ENCODE measurements around the gene HDAC8. TPM values are rescaled to one million over a fixed set of nuclear protein-coding genes. Genes with fewer than 3 reads are reported as not detected.
"Not testable (repeated sequence)": the region's sequence is repeated elsewhere in the genome, so short reads cannot be mapped to it uniquely, and the experiment has no call there.

HDAC8 gene
- total RNA-seq, 1 donor from 2014 or later: 37.7 TPM

GRCh38 chrX:72532366-72532765, 40.3 kb downstream of the HDAC8 start:
- no peak for DNase-seq

GRCh38 chrX:72526534-72527508, 45.8 kb downstream of the HDAC8 start:
- DNase-seq: no peak

- DNase-seq: no peak
These were observed 73.9 kb downstream of the HDAC8 start for GRCh38 chrX:72498782-72499181.

GRCh38 chrX:72495046-72495445, 77.6 kb downstream of the HDAC8 start:
- DNase-seq: no peak

GRCh38 chrX:72492499-72492898, 80.1 kb downstream of the HDAC8 start:
- no peak for DNase-seq

GRCh38 chrX:72490221-72490620, 82.4 kb downstream of the HDAC8 start:
- not testable (repeated sequence) for DNase-seq

- DNase-seq: no peak
These were observed 85.0 kb downstream of the HDAC8 start for GRCh38 chrX:72487661-72488060.

- DNase-seq: no peak
These were observed 93.0 kb downstream of the HDAC8 start for GRCh38 chrX:72479324-72480274.

GRCh38 chrX:72478853-72479252, 93.8 kb downstream of the HDAC8 start:
- DNase-seq: no peak

GRCh38 chrX:72478351-72478750, 94.3 kb downstream of the HDAC8 start:
- DNase-seq: no peak

- DNase-seq: no peak
These were observed 94.9 kb downstream of the HDAC8 start for GRCh38 chrX:72477781-72478181.

- no peak for DNase-seq
These were observed 95.3 kb downstream of the HDAC8 start for GRCh38 chrX:72477376-72477775.

GRCh38 chrX:72475952-72476668, 96.5 kb downstream of the HDAC8 start:
- DNase-seq: no peak

- no peak for DNase-seq
These were observed 97.3 kb downstream of the HDAC8 start for GRCh38 chrX:72475338-72475737.

- DNase-seq: no peak
These were observed 102.0 kb downstream of the HDAC8 start for GRCh38 chrX:72470532-72471223.

- no peak for DNase-seq
These were observed 102.5 kb downstream of the HDAC8 start for GRCh38 chrX:72470117-72470516.

GRCh38 chrX:72468607-72469006, 104.0 kb downstream of the HDAC8 start:
- DNase-seq: no peak

GRCh38 chrX:72467135-72467534, 105.5 kb downstream of the HDAC8 start:
- no peak for DNase-seq

- no peak for DNase-seq
These were observed 106.2 kb downstream of the HDAC8 start for GRCh38 chrX:72466493-72466892.

- no peak for DNase-seq
These were observed 106.8 kb downstream of the HDAC8 start for GRCh38 chrX:72465889-72466288.

- no peak for DNase-seq
These were observed 110.9 kb downstream of the HDAC8 start for GRCh38 chrX:72461766-72462165.

GRCh38 chrX:72461288-72461687, 111.4 kb downstream of the HDAC8 start:
- no peak for DNase-seq

Data from occipital lobe (tissue), 2 donors.